Hepatocyte (in vitro differentiated cells): ENCODE measurements around the gene DDX54. TPM values are rescaled to one million over a fixed set of nuclear protein-coding genes. Genes with fewer than 3 reads are reported as not detected.

Experiments
- DNase-seq: peaks from one replicate; pipeline ENCODE4 v3.0.0-alpha.2; 2016; ENCODE audit warnings: low spot score
- H2AFZ ChIP-seq: fragments of 200-600 bp; sonication (generic); 2 replicates; pipeline ENCODE4 v1.6.0; 2016; ENCODE audit warnings: antibody characterized with exemption, mild to moderate bottlenecking
- H3K27ac ChIP-seq: fragments of 200-600 bp; sonication (generic); 2 replicates; pipeline ENCODE4 v1.5.1; 2016; ENCODE audit warnings: mild to moderate bottlenecking
- H3K27me3 ChIP-seq: fragments of 200-600 bp; sonication (generic); 2 replicates; pipeline ENCODE4 v1.6.1; 2016
- H3K36me3 ChIP-seq: fragments of 200-600 bp; sonication (generic); replicated peaks from 2 replicates; pipeline ENCODE4 v1.5.1; 2016; ENCODE audit warnings: low read depth; ENCODE audit not compliant: insufficient read depth
- H3K4me1 ChIP-seq: fragments of 200-600 bp; sonication (generic); 2 replicates; pipeline ENCODE4 v1.5.1; 2016; ENCODE audit warnings: mild to moderate bottlenecking, moderate library complexity; ENCODE audit not compliant: insufficient read depth
- H3K4me2 ChIP-seq: fragments of 200-600 bp; sonication (generic); 2 replicates; pipeline ENCODE4 v1.6.0; 2016
- H3K4me3 ChIP-seq: fragments of 200-600 bp; sonication (generic); 2 replicates; pipeline ENCODE4 v1.5.1; 2016; ENCODE audit warnings: mild to moderate bottlenecking
- H3K79me2 ChIP-seq: fragments of 200-600 bp; sonication (generic); 2 replicates; pipeline ENCODE4 v1.6.0; 2017; ENCODE audit warnings: mild to moderate bottlenecking
- H3K9me2 ChIP-seq: fragments of 200-600 bp; sonication (generic); replicated peaks from 2 replicates; pipeline ENCODE4 v1.6.0; 2017; ENCODE audit warnings: mild to moderate bottlenecking; ENCODE audit not compliant: insufficient read depth
- H3K9me3 ChIP-seq: fragments of 200-600 bp; sonication (generic); 2 replicates; pipeline ENCODE4 v1.5.1; 2016; ENCODE audit warnings: low read depth, mild to moderate bottlenecking
- H4K20me1 ChIP-seq: fragments of 200-600 bp; sonication (generic); 2 replicates; pipeline ENCODE4 v1.6.0; 2016; ENCODE audit warnings: mild to moderate bottlenecking; ENCODE audit not compliant: insufficient read depth, poor library complexity, severe bottlenecking
- CTCF ChIP-seq: fragments of 200-600 bp; sonication (generic); IDR thresholded peaks from 2 replicates; pipeline ENCODE4 v1.5.1; 2016; ENCODE audit warnings: antibody characterized with exemption, mild to moderate bottlenecking; ENCODE audit not compliant: poor library complexity
- EZH2 ChIP-seq: fragments of 200-600 bp; sonication (generic); IDR thresholded peaks from 2 replicates; pipeline ENCODE4 v1.6.1; 2016; ENCODE audit warnings: antibody characterized with exemption, mild to moderate bottlenecking, borderline replicate concordance
- EZH2phosphoT487 ChIP-seq: fragments of 200-600 bp; sonication (generic); IDR thresholded peaks from one replicate; pipeline ENCODE4 v1.6.1; 2018; ENCODE audit warnings: antibody characterized with exemption, mild to moderate bottlenecking, low read depth, moderate library complexity; ENCODE audit not compliant: unreplicated experiment, severe bottlenecking
- WGBS: methylation state at CpG from one replicate; pipeline ENCODE4 v1.1.6; 2016; ENCODE audit warnings: low lambda C conversion rate; ENCODE audit errors: missing lambda C conversion rate; 5-methylcytosine and 5-hydroxymethylcytosine counted together
- polyA plus RNA-seq: library from polyadenylated mRNA; unstranded; fragments of >200 nt; fragmentation: Nextera tagmentation; extraction: Ambion mirVana; gene quantifications from 2 replicates; pipeline ENCODE4 v1.2.1, GENCODE V29; 2016
- total RNA-seq: library from RNA; depleted of rRNA; stranded (reverse); fragments of >200 nt; gene quantifications from 2 replicates; pipeline ENCODE4 v1.2.3, GENCODE V29; 2014

The DDX54 gene
- total and polyA plus RNA-seq, 2 experiments from 2014 or later: 37.8 to 52.6 TPM

GRCh38 chr12:113221997-113222729, 36.9 kb upstream of the DDX54 start:
- no peaks in the 10 kb centered on the region for H3K36me3 ChIP-seq
- peak overlapping the region; percentile 93 for H3K27ac ChIP-seq
- no peaks in the 10 kb centered on the region for H3K9me3 ChIP-seq
- H3K79me2 ChIP-seq: peaks cover 13% of the 10 kb centered on the region
- no peak overlapping the region for H2AFZ ChIP-seq
- peaks cover 20% of the 10 kb centered on the region for H3K4me1 ChIP-seq
- TF ChIP-seq EZH2phosphoT487: no peak
- TF ChIP-seq CTCF: no peak
- no peak for TF ChIP-seq EZH2
- H3K9me2 ChIP-seq: no peaks in the 10 kb centered on the region
- peak overlapping the region; percentile 77 for H3K4me2 ChIP-seq
- DNase-seq: no peak
- no peaks in the 10 kb centered on the region for H3K27me3 ChIP-seq
- WGBS: 28% methylated on average over 12 of the region's 12 CpGs
- no peaks in the 10 kb centered on the region for H4K20me1 ChIP-seq
- H3K4me3 ChIP-seq: peak overlapping the region; percentile 34

- peak within 1 kb of the TSS; percentile 93 for H3K27ac ChIP-seq
- peak; percentile 100 for DNase-seq
- H2AFZ ChIP-seq: peak within 1 kb of the TSS; percentile 31
- H4K20me1 ChIP-seq: no peaks in the 10 kb centered on the region
- H3K9me3 ChIP-seq: no peaks in the 10 kb centered on the region
- H3K79me2 ChIP-seq: peaks cover 13% of the 10 kb centered on the region
- H3K9me2 ChIP-seq: no peaks in the 10 kb centered on the region
- H3K4me3 ChIP-seq: peak within 1 kb of the TSS; percentile 34
- peak within 1 kb of the TSS; percentile 77 for H3K4me2 ChIP-seq
- WGBS: under 1% methylated on average over 45 of the region's 68 CpGs
- H3K27me3 ChIP-seq: no peaks in the 10 kb centered on the region
- TF ChIP-seq EZH2phosphoT487 (no peak), EZH2 (no peak), CTCF (no peak)
- H3K36me3 ChIP-seq: no peaks in the 10 kb centered on the region
- peaks cover 20% of the 10 kb centered on the region for H3K4me1 ChIP-seq
These were observed 36.1 kb upstream of the DDX54 start, which contains the start of gene TPCN1 for GRCh38 chr12:113221181-113221996. TSS of gene TPCN1 (plus strand) at chr12:113221464. CDS start at chr12:113226853, 5,389 bp downstream.

DNA sequence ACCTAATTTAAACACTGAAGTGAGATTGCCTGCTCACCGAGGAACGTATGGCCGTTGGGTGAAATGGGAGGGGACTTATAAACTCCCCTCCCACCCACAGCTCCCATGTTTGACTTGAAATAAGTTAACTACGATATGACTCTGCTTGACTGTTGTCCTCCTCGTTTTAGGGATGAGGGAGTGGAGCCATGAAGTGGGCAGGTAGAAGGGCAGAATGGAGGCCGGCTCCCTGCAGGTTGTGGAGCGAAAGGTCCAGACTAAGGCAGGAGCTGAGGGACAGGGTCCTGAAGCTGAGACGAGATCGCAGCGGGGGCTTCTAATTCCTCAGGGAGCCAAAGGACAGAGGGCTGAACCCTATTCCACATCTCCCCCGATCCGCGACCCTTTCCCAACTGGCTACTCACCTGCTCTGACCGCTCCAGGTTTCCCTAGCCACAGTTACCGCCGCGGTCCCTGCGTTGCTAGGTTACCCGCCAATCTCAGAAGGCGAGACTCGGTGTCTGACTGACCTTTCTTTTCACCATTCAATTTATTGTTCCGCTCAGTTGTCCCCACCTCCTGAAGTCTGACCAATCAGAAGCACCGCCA, 35.4 kb upstream of the DDX54 start:
- H3K9me2 ChIP-seq: no peaks in the 10 kb centered on the region
- no peak for DNase-seq
- no peaks in the 10 kb centered on the region for H3K9me3 ChIP-seq
- H3K79me2 ChIP-seq: peaks cover 13% of the 10 kb centered on the region
- no peaks in the 10 kb centered on the region for H3K36me3 ChIP-seq
- no peak overlapping the region for H3K27ac ChIP-seq
- H3K4me2 ChIP-seq: peak overlapping the region; percentile 70
- H3K4me3 ChIP-seq: peak overlapping the region; percentile 3
- peak overlapping the region; percentile 31 for H2AFZ ChIP-seq
- H4K20me1 ChIP-seq: no peaks in the 10 kb centered on the region
- no peak for TF ChIP-seq EZH2
- no peak for TF ChIP-seq CTCF
- TF ChIP-seq EZH2phosphoT487: no peak
- H3K4me1 ChIP-seq: peaks cover 20% of the 10 kb centered on the region
- WGBS: 8% methylated on average over 23 of the region's 23 CpGs
- no peaks in the 10 kb centered on the region for H3K27me3 ChIP-seq
